ENCODE data around the gene DKK3. TPM values are rescaled to one million over a fixed set of nuclear protein-coding genes. Genes with fewer than 3 reads are reported as not detected.

The DKK3 gene
- total RNA-seq, 6 experiments from 2014 or later = 3.0 to 16.9 (median 5.5) TPM

GRCh38 chr11:12031856-12032544, 23.6 kb upstream of the DKK3 start:
- DNase-seq = no peak
- TF ChIP-seq POLR2A (IDR thresholded peaks at IDR 0.05) = no peak
- no peak for TF ChIP-seq CTCF (IDR thresholded peaks at IDR 0.05)
- Histone ChIP-seq H3K9me3 (no peaks in the 10 kb centered on the region), H3K36me3 (no peaks in the 10 kb centered on the region), H3K4me1 (no peaks in the 10 kb centered on the region), H3K4me3 (no peak overlapping the region), H3K27ac (no peak overlapping the region), H3K27me3 (no peaks in the 10 kb centered on the region)
- 71% methylated on average over 4 of the region's 4 CpGs for WGBS (ENCODE audit: insufficient coverage, low coverage, low lambda C conversion rate, missing lambda C conversion rate)
- peak in 3 of 4 donors; percentile 36 to 63 (median 40) for ATAC-seq
- intact Hi-C loops (cut with DNase I) = no loop called here

GRCh38 chr11:12029738-12030363, 21.4 kb upstream of the DKK3 start:
- intact Hi-C loops (cut with DNase I) = no loop called here
- Histone ChIP-seq H3K9me3 (no peaks in the 10 kb centered on the region), H3K4me1 (no peaks in the 10 kb centered on the region), H3K36me3 (no peaks in the 10 kb centered on the region), H3K27ac (no peak overlapping the region), H3K27me3 (no peaks in the 10 kb centered on the region), H3K4me3 (no peak overlapping the region)
- DNase-seq = no peak
- peak in 1 of 4 donors; percentile 91 for ATAC-seq
- TF ChIP-seq CTCF (IDR thresholded peaks at IDR 0.05) (no peak), POLR2A (IDR thresholded peaks at IDR 0.05) (no peak)
- 80% methylated on average over 5 of the region's 5 CpGs for WGBS (ENCODE audit: insufficient coverage, low coverage, low lambda C conversion rate, missing lambda C conversion rate)

GRCh38 chr11:12029119-12029518, 20.7 kb upstream of the DKK3 start:
- Histone ChIP-seq H3K4me3 (no peak overlapping the region), H3K36me3 (no peaks in the 10 kb centered on the region), H3K4me1 (no peaks in the 10 kb centered on the region), H3K27me3 (no peaks in the 10 kb centered on the region), H3K27ac (no peak overlapping the region), H3K9me3 (no peaks in the 10 kb centered on the region)
- no peak for ATAC-seq
- intact Hi-C loops (cut with DNase I) = no loop called here
- no peak for TF ChIP-seq POLR2A (IDR thresholded peaks at IDR 0.05)
- no peak for TF ChIP-seq CTCF (IDR thresholded peaks at IDR 0.05)
- WGBS (ENCODE audit: insufficient coverage, low coverage, low lambda C conversion rate, missing lambda C conversion rate) = 79% methylated on average over 2 of the region's 2 CpGs
- no peak for DNase-seq

GRCh38 chr11:12028303-12028702, 19.9 kb upstream of the DKK3 start:
- no peaks in the 10 kb centered on the region for H3K4me1 ChIP-seq
- 88% methylated on average over 2 of the region's 2 CpGs for WGBS (ENCODE audit: insufficient coverage, low coverage, low lambda C conversion rate, missing lambda C conversion rate)
- DNase-seq (no peak), ATAC-seq (no peak)
- TF ChIP-seq CTCF (IDR thresholded peaks at IDR 0.05) = no peak
- no peak for TF ChIP-seq POLR2A (IDR thresholded peaks at IDR 0.05)
- H3K27ac ChIP-seq = no peak overlapping the region
- H3K9me3 ChIP-seq = no peaks in the 10 kb centered on the region
- no peak overlapping the region for H3K4me3 ChIP-seq
- no peaks in the 10 kb centered on the region for H3K27me3 ChIP-seq
- H3K36me3 ChIP-seq = no peaks in the 10 kb centered on the region
- intact Hi-C loops (cut with DNase I) = no loop called here

Measured in right lobe of liver (tissue), 6 donors.